HG02623 (cell line): ENCODE results near the gene TIGD1.
"Not testable (repeated sequence)": the region's sequence is repeated elsewhere in the genome, so short reads cannot be mapped to it uniquely, and the experiment has no call there.

Source experiments
- ATAC-seq: cut with Tn5 transposase; IDR thresholded peaks from one replicate; pipeline ENCODE4 v1.9.1; 2021; ENCODE audit warnings: moderate library complexity; ENCODE audit not compliant: unreplicated experiment

TIGD1 gene

GRCh38 chr2:232540441-232541041, 9.8 kb downstream of the TIGD1 start:
- no peak for ATAC-seq

- ATAC-seq: no peak
These were observed 10.8 kb downstream of the TIGD1 start, which contains the start of gene CHRNG for GRCh38 chr2:232539298-232540231. TSS of gene CHRNG (plus strand) at chr2:232539692. CDS start at chr2:232539748, 56 bp downstream.

- no peak for ATAC-seq
These were observed 11.7 kb downstream of the TIGD1 start for GRCh38 chr2:232538671-232539070.

GRCh38 chr2:232537499-232537898, 12.9 kb downstream of the TIGD1 start:
- no peak for ATAC-seq

- no peak for ATAC-seq
These were observed 13.3 kb downstream of the TIGD1 start for GRCh38 chr2:232537079-232537478.

- no peak for ATAC-seq
These were observed 14.4 kb downstream of the TIGD1 start for GRCh38 chr2:232535761-232536530.

- ATAC-seq: no peak
These were observed 15.3 kb downstream of the TIGD1 start for GRCh38 chr2:232534940-232535651.

GRCh38 chr2:232533944-232534710, 16.2 kb downstream of the TIGD1 start:
- no peak for ATAC-seq

- not testable (repeated sequence) for ATAC-seq
These were observed 17.5 kb downstream of the TIGD1 start for GRCh38 chr2:232532821-232533220.

- no peak for ATAC-seq
These were observed 17.9 kb downstream of the TIGD1 start for GRCh38 chr2:232532419-232532818.

- no peak for ATAC-seq
These were observed 19.6 kb downstream of the TIGD1 start for GRCh38 chr2:232530626-232531260.

- ATAC-seq: no peak
These were observed 20.4 kb downstream of the TIGD1 start for GRCh38 chr2:232529806-232530547.

GRCh38 chr2:232528746-232529460, 21.5 kb downstream of the TIGD1 start:
- ATAC-seq: no peak

GRCh38 chr2:232527905-232528470, 22.4 kb downstream of the TIGD1 start:
- no peak for ATAC-seq

GRCh38 chr2:232526372-232526941, 23.9 kb downstream of the TIGD1 start:
- ATAC-seq: no peak

GRCh38 chr2:232525791-232526371, 24.5 kb downstream of the TIGD1 start, which contains the start of gene CHRND:
TSS of gene CHRND (plus strand) at chr2:232526160. CDS start at chr2:232526216, 56 bp downstream.
- no peak for ATAC-seq

- ATAC-seq: no peak
These were observed 25.2 kb downstream of the TIGD1 start for GRCh38 chr2:232525199-232525598.
